ENCODE data around the gene ANO3.

DNA sequence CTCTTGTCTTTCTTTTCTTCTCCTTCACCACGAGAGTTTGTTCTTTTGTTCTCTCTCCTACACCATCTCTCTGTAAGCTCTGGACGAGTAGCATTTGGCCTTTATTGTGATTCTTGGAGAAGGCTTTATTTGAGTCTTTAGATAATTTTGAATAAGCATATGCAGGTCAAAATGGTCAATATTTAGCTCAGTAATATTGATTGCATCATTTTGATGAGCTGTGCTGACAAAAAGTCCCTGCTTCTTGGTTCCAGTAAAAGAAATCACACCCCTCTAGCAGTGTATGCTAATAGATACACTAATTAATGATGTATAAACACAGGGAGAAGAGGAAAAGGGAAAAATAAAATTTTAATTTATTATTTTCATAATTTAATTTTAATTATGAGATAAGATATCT lies 266.0 kb downstream of the ANO3 start:
- no peak for TF ChIP-seq SP1 (IDR thresholded peaks at IDR 0.05)
- TF ChIP-seq, protein P1, sequence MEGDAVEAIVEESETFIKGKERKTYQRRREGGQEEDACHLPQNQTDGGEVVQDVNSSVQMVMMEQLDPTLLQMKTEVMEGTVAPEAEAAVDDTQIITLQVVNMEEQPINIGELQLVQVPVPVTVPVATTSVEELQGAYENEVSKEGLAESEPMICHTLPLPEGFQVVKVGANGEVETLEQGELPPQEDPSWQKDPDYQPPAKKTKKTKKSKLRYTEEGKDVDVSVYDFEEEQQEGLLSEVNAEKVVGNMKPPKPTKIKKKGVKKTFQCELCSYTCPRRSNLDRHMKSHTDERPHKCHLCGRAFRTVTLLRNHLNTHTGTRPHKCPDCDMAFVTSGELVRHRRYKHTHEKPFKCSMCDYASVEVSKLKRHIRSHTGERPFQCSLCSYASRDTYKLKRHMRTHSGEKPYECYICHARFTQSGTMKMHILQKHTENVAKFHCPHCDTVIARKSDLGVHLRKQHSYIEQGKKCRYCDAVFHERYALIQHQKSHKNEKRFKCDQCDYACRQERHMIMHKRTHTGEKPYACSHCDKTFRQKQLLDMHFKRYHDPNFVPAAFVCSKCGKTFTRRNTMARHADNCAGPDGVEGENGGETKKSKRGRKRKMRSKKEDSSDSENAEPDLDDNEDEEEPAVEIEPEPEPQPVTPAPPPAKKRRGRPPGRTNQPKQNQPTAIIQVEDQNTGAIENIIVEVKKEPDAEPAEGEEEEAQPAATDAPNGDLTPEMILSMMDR (IDR thresholded peaks at IDR 0.05; ENCODE audit: low read depth, low read length, missing input control), result no peak
- no peak for TF ChIP-seq RXRA (IDR thresholded peaks at IDR 0.05)
- TF ChIP-seq EGR1 (IDR thresholded peaks at IDR 0.05; ENCODE audit: low read depth in 2 of 2), result no peak
- TF ChIP-seq, protein P2, sequence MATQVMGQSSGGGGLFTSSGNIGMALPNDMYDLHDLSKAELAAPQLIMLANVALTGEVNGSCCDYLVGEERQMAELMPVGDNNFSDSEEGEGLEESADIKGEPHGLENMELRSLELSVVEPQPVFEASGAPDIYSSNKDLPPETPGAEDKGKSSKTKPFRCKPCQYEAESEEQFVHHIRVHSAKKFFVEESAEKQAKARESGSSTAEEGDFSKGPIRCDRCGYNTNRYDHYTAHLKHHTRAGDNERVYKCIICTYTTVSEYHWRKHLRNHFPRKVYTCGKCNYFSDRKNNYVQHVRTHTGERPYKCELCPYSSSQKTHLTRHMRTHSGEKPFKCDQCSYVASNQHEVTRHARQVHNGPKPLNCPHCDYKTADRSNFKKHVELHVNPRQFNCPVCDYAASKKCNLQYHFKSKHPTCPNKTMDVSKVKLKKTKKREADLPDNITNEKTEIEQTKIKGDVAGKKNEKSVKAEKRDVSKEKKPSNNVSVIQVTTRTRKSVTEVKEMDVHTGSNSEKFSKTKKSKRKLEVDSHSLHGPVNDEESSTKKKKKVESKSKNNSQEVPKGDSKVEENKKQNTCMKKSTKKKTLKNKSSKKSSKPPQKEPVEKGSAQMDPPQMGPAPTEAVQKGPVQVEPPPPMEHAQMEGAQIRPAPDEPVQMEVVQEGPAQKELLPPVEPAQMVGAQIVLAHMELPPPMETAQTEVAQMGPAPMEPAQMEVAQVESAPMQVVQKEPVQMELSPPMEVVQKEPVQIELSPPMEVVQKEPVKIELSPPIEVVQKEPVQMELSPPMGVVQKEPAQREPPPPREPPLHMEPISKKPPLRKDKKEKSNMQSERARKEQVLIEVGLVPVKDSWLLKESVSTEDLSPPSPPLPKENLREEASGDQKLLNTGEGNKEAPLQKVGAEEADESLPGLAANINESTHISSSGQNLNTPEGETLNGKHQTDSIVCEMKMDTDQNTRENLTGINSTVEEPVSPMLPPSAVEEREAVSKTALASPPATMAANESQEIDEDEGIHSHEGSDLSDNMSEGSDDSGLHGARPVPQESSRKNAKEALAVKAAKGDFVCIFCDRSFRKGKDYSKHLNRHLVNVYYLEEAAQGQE (IDR thresholded peaks at IDR 0.05), result no peak
- TF ChIP-seq RAD21 (IDR thresholded peaks at IDR 0.05), result no peak
